Stimulated activated CD4-positive, alpha-beta T cell treated with anti-CD3 and anti-CD28 coated beads, Interleukin-4, amount 100 ng/mL, for 24 hours (primary cell): ENCODE results near the gene CLEC4M.
A peak's percentile ranks its signal among the peaks of the same experiment; 100 is the strongest.

Experiments used
- DNase-seq: peaks from one replicate; pipeline ENCODE4 v3.0.0-alpha.2; 2020

Gene CLEC4M, protein sequence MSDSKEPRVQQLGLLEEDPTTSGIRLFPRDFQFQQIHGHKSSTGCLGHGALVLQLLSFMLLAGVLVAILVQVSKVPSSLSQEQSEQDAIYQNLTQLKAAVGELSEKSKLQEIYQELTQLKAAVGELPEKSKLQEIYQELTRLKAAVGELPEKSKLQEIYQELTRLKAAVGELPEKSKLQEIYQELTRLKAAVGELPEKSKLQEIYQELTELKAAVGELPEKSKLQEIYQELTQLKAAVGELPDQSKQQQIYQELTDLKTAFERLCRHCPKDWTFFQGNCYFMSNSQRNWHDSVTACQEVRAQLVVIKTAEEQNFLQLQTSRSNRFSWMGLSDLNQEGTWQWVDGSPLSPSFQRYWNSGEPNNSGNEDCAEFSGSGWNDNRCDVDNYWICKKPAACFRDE

DNA sequence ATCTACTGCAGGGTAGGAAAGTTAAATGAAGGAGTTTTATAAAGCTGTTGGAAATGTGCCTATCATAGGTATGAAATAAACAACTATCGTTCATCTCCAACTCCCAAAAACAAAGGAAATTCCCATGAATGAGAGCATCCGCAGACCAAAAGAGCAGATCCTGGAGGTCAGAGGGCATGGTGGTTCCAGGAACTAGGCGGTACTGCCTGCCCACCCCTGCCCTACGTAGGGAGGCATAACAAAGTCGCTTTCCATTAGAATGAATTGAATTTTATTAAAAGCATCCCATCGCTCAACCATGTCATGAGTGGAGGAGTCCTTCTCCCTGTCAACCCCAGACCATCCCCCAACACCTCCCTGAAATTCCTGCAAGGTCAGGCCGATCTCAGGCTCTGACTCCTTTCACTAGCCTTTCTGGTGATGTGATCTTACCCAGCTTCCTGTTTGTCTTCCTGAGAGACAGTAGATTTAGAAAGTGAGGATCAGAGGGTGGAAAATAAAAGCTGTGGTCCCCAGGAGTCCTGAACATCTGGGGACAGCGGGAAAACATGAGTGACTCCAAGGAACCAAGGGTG is at the start of gene CLEC4M:
Gene CLEC4M (plus strand): TSS at position 525 of the 575 bp plus-strand sequence. CDS start 24 bp downstream, at position 549.
- no peak for DNase-seq

DNA sequence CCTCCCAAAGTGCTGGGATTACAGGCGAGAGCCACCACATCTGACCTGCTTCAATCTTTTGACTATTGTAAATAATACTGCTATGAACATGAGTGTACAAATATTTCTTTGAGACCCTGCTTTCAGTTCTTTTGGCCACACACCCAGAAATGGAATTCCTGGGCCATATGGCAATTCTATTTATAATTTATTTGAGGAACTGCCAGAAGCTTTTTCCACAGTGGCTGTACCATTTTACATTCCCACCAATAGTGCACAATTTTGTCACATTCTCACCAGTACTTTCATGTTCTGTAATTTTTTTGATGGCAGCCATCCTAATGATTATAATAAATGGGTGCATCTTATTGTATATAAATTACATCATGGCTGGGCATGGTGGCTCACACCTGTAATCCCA is 47.4 kb upstream of the CLEC4M start:
- no peak for DNase-seq

DNA sequence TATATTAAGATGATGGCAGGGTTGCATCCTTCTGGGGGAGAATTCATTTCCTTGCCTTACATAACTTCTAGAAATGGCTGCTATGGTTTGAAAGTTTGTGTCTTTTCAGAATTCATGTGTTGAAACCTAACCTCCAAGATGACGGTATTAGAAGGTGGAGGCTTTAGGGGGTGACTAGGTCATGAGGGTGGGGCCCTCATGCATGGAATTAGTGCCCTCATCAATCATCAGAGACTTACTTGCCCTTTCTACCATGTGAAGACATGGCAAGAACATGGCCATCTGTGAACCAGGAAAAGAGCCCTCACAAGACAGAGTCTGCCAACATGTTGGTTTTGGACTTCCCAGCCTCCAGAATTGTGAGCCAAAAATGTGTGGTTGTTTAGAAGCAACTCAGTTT is 46.3 kb upstream of the CLEC4M start:
- DNase-seq = no peak

DNA sequence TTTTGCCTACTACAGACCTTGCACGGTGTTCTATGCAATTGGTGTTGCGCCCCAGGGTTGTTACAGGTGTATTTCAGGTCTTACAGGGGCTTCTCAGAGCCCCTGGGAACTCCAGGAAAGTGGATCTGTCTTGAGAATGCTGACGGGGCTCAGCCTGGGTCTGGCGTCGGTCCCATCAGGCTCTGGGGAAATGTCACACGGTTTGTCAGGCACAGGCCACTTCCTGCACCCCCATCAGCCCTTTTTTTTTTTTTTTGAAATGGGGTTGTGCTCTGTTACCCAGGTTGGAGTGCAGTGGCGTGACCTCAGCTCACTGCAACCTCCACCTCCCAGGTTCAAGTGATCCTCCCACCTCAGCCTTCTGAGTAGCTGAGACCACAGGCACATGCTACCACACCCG is 44.4 kb upstream of the CLEC4M start:
- DNase-seq = no peak

DNA sequence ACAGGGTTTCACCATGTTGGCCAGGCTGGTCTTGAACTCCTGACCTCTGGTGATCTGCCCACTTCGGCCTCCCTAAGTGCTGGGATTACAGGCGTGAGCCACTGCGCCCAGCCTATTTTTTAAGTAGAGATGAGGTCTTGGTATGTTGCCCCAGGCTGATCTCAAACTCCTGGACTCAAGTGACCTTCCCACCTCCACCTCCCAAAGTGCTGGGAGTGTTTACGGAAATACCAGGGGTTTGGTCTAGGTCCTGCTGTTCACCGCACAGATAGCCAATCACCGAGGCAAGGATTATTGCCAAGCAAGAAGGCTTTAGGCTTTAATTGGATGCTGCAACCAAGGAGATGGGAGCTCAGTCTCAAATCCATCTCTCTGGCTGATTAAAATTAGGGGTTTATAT is 42.7 kb upstream of the CLEC4M start:
- DNase-seq = no peak

DNA sequence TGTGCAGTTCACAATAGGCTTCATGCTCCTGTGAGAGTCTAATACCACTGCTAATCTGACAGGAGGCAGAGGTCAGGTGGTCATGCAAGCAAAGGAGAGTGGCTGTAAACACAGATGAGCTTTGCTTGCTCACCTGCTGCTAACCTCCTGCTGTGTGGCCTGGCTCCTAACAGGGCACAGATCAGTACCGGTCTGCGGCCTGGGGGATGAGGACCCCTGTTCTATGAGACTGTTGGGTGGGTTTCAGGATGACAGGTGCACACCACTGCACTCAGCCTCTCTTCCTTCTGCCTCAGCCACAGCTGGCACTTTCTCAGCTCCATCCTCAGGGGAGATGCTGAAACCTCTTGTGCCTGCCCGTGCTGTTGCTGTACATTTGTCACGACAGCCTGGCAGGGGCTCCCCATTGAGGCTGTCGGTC is 40.8 kb upstream of the CLEC4M start:
- no peak for DNase-seq

DNA sequence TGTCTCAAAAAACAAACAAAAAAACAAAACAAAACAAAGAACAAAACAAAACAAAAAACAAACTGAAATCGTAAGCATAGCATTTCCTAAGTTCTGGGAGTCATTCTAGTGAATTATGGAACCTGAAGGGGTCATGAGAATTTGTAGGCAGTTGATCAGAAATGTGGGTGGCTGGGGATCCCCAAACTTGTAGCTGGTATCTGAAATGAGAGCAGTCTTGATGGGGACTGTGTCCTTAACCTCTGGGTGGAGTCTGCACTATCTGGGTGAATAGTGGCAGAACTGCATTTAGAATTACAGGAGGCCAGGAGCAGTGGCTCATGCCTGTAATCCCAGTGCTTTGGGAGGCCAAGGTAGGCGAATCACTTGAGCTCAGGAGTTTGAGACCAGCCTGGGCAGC is 37.3 kb upstream of the CLEC4M start:
- DNase-seq = no peak

DNA sequence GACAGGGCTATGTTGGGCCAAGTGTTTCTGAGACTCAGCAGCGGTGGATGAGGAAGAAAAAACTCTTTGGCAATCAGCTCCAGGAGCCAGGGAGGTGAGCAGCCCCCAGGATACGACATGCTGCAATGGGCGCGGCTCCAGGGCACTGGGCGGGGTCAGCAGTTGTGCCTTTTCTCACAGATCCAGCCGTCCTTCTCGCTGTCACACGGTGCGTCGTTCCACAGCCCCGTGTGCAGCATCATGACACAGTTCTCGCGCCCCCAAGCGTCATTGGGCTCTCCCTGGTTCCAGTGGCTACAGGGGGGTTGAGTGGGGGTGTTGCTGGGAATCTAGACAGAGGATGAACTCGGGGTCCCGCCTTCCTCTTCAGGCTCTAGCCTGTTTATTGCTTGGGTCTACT is 33.8 kb upstream of the CLEC4M start:
- DNase-seq = no peak

DNA sequence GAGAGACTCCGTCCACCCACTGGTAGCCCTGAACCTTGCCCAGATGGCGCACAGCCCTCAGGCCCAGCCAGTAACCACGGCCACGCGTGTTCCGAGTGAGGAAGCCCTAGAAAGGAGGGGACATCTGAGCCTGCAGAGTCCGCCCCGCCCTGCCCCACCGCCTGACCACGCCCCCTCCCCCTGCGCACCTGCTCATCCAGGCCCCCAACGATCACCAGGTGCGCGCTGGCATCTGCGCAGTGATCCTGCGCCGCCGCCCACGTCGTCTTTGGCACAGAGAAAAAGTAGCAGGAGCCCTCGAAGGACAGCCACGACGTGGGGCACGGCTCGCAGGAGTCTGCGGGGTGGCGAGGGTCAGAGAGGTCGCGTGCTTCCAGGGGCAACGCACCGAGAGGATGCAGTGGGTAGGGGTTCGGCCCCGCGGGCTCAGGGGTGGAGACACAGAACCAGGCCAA is 33.2 kb upstream of the CLEC4M start:
- no peak for DNase-seq

DNA sequence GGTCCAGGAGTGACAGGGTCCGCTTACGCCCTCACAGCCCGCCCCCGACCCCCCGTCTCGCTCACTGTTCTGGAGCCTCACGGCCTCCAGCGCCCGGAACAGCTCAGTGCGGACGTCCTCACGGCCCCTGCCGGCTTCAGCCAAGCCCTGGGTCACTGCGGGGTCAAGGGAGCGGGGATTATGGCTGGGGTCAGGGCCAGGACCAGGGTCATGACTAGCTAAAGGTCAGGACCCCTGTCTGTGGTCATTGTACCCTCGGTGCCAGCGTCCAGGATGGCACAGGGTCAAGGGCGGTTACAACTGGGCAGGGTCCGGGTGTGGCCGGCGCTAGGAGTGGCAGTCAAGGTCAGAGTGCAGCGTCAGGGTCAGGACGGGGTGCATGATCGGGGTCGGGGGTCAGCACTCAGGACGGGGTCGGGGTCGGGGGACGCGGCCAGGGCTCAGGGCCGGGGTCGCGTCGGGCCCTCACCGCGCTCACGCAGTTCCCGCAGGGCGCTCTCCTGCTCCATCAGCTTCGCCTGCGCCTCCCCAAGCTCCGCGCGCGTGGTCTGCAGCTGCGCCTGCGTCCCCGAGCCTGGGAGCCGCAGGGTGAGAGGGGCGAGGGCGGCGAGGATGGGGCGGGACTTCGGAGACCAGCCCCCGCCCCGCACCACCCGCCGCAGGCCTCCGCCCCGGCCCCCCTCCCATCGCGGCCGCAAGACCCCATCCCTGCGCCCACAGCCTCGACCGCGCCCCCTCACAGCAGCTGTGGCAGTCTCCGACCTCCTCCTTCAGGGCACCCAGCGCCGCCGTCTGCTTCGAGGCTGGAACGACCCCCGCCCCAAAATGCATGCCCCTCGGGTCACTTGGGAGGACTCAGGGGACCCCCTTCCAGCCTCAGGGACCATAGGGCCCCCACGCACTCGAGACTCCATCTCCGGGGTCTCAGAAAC is 32.5 kb upstream of the CLEC4M start:
- no peak for DNase-seq

DNA sequence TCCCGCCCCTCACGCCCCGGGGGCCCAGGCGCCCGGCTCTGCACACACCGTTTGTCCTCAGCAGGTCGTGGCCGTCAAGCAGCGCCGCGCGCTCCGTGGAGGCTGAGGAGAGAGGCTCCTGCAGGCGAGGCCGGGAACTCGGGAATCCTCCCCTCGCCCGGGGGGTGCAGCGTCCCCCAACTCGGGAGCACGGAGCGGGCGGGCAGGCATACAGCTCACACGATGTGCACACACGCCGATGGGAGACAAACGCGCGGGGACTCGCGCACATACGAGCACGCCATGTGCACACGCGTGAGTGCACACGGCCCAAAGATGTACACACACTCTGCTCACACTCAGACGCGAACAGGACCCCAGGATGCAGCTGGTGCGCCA is 31.8 kb upstream of the CLEC4M start:
- DNase-seq = no peak

DNA sequence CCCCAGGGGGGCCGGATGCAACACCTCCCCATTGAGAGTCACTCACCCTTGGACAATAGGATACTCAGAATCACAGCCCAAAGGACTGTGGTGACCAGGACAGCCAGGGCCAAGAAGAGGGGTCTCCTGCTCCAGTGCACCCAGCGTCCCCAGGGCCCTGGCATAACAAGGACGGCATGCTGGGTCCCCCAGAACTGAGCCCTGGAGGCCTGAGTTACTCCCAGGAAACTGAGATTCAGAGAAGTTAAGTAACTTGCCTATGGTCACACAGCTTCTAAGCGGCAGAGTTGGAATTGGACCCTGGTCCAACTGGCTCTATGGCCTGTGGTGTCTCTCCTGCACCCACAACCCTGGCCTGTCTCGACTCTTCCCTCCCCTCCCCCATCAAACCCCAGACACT is 31.4 kb upstream of the CLEC4M start:
- DNase-seq = no peak

DNA sequence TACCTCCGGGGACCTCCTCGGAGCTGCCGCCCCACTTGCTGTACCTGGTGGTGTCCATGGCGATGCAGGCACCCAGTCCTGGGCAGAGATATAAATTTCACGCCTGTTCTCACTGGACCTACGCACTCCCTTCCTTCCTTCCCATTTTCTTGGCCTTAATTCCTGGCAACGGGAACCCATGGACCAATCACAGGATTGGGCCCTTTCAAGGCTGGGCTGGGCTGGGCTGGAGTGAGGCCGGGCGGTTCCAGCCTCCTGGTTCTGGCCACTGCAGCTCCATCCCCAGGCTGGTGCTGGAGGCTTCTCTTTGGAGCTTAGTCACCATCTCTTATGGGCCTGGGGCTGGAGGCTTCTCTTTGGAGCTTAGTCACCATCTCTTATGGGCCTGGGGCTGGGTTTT is 31.0 kb upstream of the CLEC4M start, which contains the start of gene CLEC4G:
Gene CLEC4G (minus strand): TSS at position 66 of the 400 bp plus-strand sequence. CDS start 8 bp downstream, at position 58.
- DNase-seq = no peak

DNA sequence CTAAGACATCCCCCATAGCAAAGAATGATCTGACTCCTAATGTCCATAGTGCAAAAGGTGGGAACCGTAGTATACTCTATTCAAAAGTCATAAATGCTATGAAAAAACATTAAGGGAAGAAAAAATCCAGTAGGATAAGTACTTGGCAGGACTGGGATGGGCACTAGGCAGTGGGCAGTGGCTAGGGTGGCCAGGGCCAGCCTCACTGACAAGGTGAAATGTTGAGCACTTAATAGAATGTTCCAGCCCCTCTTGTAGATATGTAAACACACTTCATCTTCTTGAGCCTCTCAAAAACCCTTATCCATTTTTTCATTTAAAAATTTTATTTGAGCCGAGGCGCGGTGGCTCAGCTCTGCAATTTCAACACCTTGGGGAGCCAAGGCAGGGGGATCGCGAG is 29.7 kb upstream of the CLEC4M start:
- no peak for DNase-seq

DNA sequence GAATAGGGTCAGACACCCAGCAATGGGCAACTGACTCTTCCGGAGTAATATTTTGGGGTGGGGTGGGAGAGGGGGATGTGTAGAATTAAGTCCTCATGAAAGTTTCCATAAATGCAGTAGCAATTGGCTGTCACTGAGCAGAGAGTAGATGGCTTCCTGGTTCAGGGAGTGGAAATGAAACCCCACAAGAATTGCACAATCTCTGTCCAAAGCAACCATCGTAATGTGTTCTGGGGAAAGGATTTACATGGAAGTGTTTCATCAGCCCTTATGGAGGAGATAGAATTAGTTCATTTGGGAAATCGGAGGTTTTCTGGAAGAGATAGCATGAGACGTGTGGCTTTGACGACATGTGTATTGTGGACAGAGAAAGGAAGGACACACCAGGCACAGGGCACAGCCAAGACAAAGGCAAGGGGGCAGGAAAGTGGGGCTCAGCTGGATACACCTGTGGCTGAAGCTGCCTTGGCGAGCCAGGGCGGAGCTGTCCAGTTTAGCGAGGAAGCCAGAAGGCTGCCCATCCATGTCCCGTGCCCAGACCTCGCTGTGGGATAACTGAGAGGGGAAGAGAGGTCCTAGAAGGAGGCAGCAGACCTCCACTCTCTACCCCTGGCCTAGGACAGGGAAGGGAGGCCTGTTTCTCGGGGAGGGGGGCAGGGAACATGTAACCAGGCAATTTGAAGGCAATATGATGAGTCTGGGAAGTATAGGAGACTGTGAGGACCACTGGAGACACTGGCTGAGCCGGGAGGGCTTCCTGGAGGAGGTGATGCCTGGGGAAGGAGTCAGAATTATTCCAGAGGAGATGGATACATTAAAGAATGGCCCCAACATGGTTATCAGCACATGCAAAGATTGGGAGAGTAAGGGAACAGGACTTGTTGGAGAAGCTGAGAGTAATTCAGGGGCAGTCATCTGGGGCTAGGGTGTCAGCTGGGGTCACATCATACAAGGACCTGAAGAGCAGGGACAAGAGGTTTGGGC is 28.5 kb upstream of the CLEC4M start:
- no peak for DNase-seq

DNA sequence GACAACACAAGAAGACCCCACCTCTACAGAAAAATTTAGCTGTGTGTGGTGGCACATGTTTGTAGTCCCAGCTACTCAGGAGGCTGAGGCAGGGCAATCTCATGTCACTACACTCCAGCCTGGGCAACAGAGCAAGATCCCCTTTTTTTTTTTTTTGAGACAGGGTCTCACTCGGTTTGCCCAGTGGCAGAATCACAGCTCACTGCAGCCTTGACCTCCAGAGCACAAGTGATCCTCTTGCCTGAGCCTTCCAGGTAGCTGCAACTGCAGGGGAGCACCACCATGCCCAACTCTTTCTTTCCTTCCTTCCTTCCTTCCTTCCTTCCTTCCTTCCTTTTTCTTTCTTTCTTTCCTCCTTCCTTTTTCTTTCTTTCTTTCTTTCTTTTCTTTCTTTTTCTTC is 26.9 kb upstream of the CLEC4M start:
- DNase-seq = no peak

DNA sequence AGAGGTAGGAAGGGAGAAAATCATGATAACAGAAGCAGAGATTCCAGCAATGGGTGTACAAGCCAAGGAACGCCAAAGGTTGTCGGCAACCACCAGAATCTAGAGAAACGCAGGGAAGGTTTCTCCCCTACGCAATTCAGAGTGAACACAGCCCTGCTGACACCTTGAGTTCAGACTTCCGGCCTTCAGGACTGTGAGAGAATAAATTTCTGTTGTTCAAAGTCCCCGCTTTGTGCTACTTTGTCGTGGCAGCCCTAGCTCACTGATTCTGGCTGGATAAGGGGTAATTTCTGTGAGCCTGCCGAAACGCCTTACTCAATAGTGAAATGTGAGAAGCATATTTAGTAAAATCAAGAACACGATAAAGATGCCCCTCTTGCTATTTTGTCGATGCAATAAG is 25.8 kb upstream of the CLEC4M start:
- DNase-seq = no peak

DNA sequence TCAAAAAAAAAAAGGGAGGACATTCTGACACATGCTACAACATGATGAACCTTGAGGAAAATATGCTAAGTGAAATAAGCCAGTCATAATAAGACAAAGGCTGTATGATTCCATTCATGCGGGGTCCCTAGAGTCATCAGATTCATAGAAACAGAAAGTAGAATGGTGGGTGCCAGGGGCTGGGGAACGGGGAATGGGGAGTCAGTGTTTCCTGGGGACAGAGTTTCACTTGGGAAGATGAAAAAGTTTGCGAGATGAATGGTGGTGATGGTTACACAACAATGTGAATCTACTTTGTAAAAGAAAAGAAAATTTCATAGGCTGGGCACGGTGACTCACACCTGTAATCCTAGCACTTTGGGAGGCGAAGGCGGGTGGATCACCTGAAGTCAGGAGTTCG is 25.0 kb upstream of the CLEC4M start:
- peak; percentile 65 for DNase-seq

DNA sequence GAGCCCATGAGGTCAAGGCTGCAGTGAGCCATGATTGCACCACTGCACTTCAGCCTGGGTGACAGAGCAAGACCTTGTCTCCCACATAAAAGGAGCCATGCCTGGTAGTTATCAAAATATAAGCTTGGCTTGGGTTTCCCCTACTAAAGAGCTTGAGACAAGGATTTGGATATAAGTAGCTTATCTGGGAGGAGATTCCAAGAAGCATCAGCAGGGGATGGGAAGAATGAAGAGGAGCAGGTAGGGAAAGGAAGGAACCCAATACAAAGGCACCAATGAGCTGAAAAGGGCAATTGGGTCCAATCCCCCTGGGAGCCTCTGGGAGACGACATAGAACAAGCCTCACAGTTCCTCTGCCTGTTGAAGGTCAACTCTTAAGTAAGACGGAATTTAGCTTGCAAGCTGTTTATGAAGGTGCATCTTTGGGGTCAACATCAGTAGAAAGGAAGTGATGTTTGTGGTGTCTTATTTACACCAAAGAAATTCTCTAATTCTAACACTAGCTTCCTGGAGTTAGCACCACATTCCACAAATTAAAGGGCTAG is 23.8 kb upstream of the CLEC4M start:
- no peak for DNase-seq

DNA sequence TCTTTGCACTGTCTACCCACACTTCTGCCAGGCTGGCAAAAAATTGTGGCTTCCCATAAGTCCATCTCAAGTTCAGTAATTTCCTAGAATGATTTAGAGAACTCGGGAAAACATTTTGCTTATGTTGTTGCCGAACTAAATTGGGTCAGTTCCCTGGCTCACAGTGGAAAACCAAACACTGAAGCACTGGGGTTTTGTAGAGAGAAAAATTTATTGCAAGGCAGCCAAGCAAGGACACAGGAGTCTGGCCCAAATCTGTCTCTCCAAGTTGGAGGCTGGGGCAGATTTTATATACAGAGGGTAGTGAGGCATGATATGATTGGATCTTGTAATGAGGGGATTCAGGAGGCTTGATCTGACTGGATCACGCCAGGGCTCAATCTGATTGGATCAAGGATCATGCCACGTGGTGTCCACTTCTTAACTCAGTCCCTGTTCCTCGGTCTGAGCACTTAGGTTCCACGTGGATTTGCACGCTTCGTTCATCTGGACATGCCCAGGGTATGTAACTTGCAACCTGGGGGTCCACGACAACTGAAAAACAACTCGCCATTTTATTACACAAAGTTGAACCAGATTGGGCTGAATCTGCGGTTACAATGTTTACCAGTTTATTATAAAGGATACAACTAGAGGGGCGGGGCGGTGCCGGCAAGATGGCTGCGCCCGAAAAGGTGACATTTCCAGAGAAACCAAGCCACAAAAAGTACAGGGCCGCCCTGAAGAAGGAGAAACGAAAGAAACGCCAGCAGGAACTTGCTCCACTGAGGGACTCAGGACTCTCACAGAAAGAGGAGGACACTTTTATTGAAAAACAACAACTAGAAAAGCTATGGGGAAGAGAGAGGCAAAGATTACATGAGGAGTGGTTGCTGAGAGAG is 23.0 kb upstream of the CLEC4M start:
- DNase-seq = no peak

DNA sequence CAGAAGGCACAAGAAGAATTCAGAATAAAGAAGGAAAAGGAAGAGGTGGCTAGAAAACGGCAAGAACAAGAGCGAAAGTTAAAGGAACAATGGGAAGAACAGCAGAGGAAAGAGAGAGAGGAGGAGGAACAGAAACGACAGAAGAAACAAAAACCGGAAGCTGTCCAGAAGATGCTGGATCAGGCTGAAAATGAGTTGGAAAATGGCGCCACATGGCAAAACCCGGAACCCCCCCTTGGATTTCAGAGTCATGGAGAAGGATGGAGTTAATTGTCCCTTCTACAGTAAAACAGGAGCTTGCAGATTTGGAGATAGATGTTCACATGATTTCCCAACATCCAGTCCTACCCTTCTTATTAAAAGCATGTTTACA is 22.4 kb upstream of the CLEC4M start:
- no peak for DNase-seq
